Measurements from ENCODE around the gene AP1AR. TPM values are rescaled to one million over a fixed set of nuclear protein-coding genes. Genes with fewer than 3 reads are reported as not detected.
A peak's percentile ranks its signal among the peaks of the same experiment; 100 is the strongest.

Gene AP1AR
- total RNA-seq, 1 donor from 2014 or later: 7.0 TPM

- Histone ChIP-seq H3K27ac (no peak overlapping the region), H3K4me3 (no peak overlapping the region), H3K4me1 (no peaks in the 10 kb centered on the region), H3K9me3 (no peaks in the 10 kb centered on the region), H3K36me3 (no peaks in the 10 kb centered on the region), H3K27me3 (no peaks in the 10 kb centered on the region)
- intact Hi-C loops (cut with DNase I): no loop called here
- no peak for TF ChIP-seq CTCF (IDR thresholded peaks at IDR 0.05)
- no peak for DNase-seq (ENCODE audit: low spot score in 2 of 2)
Measured at GRCh38 chr4:112213856-112214255, 17.7 kb upstream of the AP1AR start.

GRCh38 chr4:112214390-112215264 lies 17.0 kb upstream of the AP1AR start:
- intact Hi-C loops (cut with DNase I): no loop called here
- TF ChIP-seq CTCF (IDR thresholded peaks at IDR 0.05): peak in 1 of 3 experiments; percentile 45
- H3K4me3 ChIP-seq: no peak overlapping the region

GRCh38 chr4:112219826-112220366 lies 11.7 kb upstream of the AP1AR start:
- Histone ChIP-seq H3K9me3 (no peaks in the 10 kb centered on the region), H3K4me3 (no peak overlapping the region), H3K36me3 (no peaks in the 10 kb centered on the region), H3K4me1 (no peaks in the 10 kb centered on the region), H3K27me3 (no peaks in the 10 kb centered on the region), H3K27ac (no peak overlapping the region)
- TF ChIP-seq CTCF (IDR thresholded peaks at IDR 0.05): no peak
- intact Hi-C loops (cut with DNase I): no loop called here
- no peak for DNase-seq (ENCODE audit: low spot score in 2 of 2)

More at GRCh38 chr4:112214390-112215264, 17.0 kb upstream of the AP1AR start:
- Histone ChIP-seq H3K4me1 (no peaks in the 10 kb centered on the region), H3K36me3 (no peaks in the 10 kb centered on the region), H3K27me3 (no peaks in the 10 kb centered on the region), H3K27ac (no peak overlapping the region), H3K9me3 (no peaks in the 10 kb centered on the region)
- DNase-seq (ENCODE audit: low spot score in 2 of 2): no peak

GRCh38 chr4:112222219-112222955 lies 9.2 kb upstream of the AP1AR start:
- no peak overlapping the region for H3K4me3 ChIP-seq
- no peak for DNase-seq (ENCODE audit: low spot score in 2 of 2)
- intact Hi-C loops (cut with DNase I): no loop called here
- no peak for TF ChIP-seq CTCF (IDR thresholded peaks at IDR 0.05)
- no peaks in the 10 kb centered on the region for H3K4me1 ChIP-seq
- H3K27me3 ChIP-seq: no peaks in the 10 kb centered on the region
- no peaks in the 10 kb centered on the region for H3K36me3 ChIP-seq
- H3K27ac ChIP-seq: no peak overlapping the region
- no peaks in the 10 kb centered on the region for H3K9me3 ChIP-seq

GRCh38 chr4:112225157-112225556 lies 6.4 kb upstream of the AP1AR start:
- no peak for DNase-seq (ENCODE audit: low spot score in 2 of 2)
- H3K27me3 ChIP-seq: no peaks in the 10 kb centered on the region
- no peaks in the 10 kb centered on the region for H3K36me3 ChIP-seq
- TF ChIP-seq CTCF (IDR thresholded peaks at IDR 0.05): no peak
- H3K27ac ChIP-seq: no peak overlapping the region
- no peak overlapping the region for H3K4me3 ChIP-seq
- H3K4me1 ChIP-seq: peaks cover 0 to under 1% of the 10 kb centered on the region in 2 donors
- intact Hi-C loops (cut with DNase I): no loop called here
- H3K9me3 ChIP-seq: no peaks in the 10 kb centered on the region

Measured in ascending aorta (tissue), 2 donors.